Vagina (tissue), 2 donors: ENCODE data around the gene OR4S1.

Source experiments
- CTCF ChIP-seq, 3 experiments: fragments of 450-650 bp in 2 of 3; fragments of 200-600 bp in 1 of 3; sonication (generic) in 1 of 3; IDR thresholded peaks; one replicate each; pipeline ENCODE4 v1.5.1; 2017 to 2019; ENCODE audit warnings: antibody characterized with exemption in 3 of 3, mild to moderate bottlenecking in 2 of 3, moderate library complexity in 2 of 3
- POLR2A ChIP-seq, 2 donors: fragments of 450-650 bp; IDR thresholded peaks; one replicate each; pipeline ENCODE4 v1.6.1; 2017; ENCODE audit warnings: antibody characterized with exemption in 2 of 2, mild to moderate bottlenecking in 2 of 2, moderate library complexity in 2 of 2

- TF ChIP-seq CTCF (IDR thresholded peaks at IDR 0.05) = peak; percentile 5 to 25 (median 22)
- no peak for TF ChIP-seq POLR2A (IDR thresholded peaks at IDR 0.05)
Measured at GRCh38 chr11:48307760-48308386, 1.9 kb downstream of the OR4S1 start.
